ENCODE measurements around the gene MAP2K7. TPM values are rescaled to one million over a fixed set of nuclear protein-coding genes. Genes with fewer than 3 reads are reported as not detected.
"Not testable (repeated sequence)": the region's sequence is repeated elsewhere in the genome, so short reads cannot be mapped to it uniquely, and the experiment has no call there.

MAP2K7 gene
- total and polyA plus RNA-seq, 12 donors, result 13.1 to 53.8 (median 24.6) TPM

- intact Hi-C loops (cut with DNase I), result no loop called here
- Histone ChIP-seq H3K27ac (no peak overlapping the region), H3K4me3 (peak overlapping the region in 8 of 10 donors; percentile 30 to 51 (median 44)), H3K36me3 (no peaks in the 10 kb centered on the region), H3K4me1 (peaks cover 0 to 8% (median 3%) of the 10 kb centered on the region in 9 donors), H3K9me3 (no peaks in the 10 kb centered on the region), H3K27me3 (peaks cover 0 to 41% (median 34%) of the 10 kb centered on the region in 7 donors)
- no peak for DNase-seq
- 73 to 76% methylated on average over 8 of the region's 8 CpGs for WGBS, 2 donors
- TF ChIP-seq, protein P1, sequence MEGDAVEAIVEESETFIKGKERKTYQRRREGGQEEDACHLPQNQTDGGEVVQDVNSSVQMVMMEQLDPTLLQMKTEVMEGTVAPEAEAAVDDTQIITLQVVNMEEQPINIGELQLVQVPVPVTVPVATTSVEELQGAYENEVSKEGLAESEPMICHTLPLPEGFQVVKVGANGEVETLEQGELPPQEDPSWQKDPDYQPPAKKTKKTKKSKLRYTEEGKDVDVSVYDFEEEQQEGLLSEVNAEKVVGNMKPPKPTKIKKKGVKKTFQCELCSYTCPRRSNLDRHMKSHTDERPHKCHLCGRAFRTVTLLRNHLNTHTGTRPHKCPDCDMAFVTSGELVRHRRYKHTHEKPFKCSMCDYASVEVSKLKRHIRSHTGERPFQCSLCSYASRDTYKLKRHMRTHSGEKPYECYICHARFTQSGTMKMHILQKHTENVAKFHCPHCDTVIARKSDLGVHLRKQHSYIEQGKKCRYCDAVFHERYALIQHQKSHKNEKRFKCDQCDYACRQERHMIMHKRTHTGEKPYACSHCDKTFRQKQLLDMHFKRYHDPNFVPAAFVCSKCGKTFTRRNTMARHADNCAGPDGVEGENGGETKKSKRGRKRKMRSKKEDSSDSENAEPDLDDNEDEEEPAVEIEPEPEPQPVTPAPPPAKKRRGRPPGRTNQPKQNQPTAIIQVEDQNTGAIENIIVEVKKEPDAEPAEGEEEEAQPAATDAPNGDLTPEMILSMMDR (IDR thresholded peaks at IDR 0.05), result no peak
- ATAC-seq, result no peak
Measured at GRCh38 chr19:7888826-7889217, 14.9 kb upstream of the MAP2K7 start.

DNA sequence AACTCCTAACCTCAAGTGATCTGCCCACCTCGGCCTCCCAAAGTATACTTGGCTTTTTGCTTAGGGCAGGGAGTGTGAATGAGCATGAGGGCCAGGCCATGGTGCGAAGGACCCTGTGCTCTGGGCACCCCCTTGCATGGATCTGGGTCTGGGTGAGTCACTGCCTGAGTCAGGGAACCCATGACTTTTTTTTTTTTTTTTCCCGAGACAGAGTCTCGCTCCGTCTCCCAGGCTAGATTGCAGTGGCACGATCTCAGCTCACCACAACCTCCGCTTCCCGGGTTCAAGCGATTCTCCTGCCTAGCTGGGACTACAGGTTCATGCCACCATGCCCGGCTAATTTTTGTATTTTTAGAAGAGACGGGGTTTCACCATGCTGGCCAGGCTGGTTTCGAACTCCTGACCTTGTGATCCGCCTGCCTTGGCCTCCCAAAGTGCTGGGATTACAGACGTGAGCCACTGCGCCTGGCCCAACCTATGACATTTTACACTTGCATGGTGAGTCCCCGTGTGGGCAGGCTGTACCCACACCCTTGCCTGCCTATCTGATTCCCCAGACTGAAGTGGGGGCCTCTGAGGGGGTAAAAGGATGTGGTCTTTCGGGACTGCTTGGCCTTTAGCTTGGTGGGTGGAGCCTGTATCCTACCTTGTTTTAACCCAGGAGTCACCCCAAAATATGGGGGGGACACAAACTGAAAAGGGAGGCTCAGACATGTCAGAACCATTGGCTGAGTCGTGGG, 10.1 kb upstream of the MAP2K7 start:
- H3K4me3 ChIP-seq; intact Hi-C loops (cut with DNase I); H3K36me3 ChIP-seq; DNase-seq; H3K4me1 ChIP-seq; H3K27ac ChIP-seq; ATAC-seq; H3K9me3 ChIP-seq: not testable (repeated sequence)
- H3K27me3 ChIP-seq, result peaks cover 0 to 45% (median 30%) of the 10 kb centered on the region in 7 donors
- WGBS, 2 donors, result 83 to 86% methylated on average over 18 of the region's 18 CpGs

DNA sequence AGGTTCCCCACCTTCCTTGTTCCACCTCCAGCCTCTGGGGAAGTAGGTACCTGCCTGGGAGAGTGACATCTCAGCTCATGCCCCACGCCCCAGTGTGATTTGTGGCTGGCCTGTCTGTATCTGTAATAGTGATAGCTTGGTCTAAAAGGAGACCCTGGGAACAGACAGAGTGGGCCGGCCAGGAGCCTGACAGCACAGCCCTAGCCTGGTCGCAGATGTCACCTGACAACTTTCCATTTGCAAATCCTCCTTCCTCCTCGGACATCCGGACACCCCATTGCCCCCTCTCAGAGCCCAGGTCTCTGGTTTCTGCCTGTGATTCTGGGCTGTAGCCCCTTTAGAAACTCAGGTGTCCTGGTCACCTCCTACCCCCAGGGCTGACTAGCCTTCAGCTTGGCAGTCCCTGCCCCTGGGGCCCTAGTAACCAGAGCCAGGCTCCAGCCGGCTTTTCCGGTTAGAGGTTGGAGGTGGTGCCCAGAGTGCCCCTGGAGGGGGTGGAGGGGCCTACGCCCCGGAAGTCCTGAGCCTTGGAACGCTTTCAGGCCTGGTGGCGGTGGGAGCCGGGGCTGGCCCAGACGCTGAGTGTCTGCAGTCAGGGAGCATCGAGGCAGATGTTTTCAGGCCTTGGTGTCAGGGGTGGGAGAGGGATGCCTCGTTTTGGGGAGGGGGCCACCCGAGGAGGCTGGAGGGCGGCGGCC, 8.9 kb upstream of the MAP2K7 start:
- Histone ChIP-seq H3K36me3 (no peaks in the 10 kb centered on the region), H3K27ac (no peak overlapping the region), H3K4me3 (no peak overlapping the region), H3K9me3 (no peaks in the 10 kb centered on the region), H3K4me1 (no peaks in the 10 kb centered on the region), H3K27me3 (peaks cover 0 to 32% (median 21%) of the 10 kb centered on the region in 7 donors)
- ATAC-seq, result no peak
- intact Hi-C loops (cut with DNase I), result no loop called here
- TF ChIP-seq, protein P1 (IDR thresholded peaks at IDR 0.05), result no peak
- no peak for DNase-seq
- WGBS, 2 donors, result 52 to 61% methylated on average over 16 to 18 of the region's 18 CpGs

GRCh38 chr19:7895565-7895964, 8.1 kb upstream of the MAP2K7 start:
- Histone ChIP-seq H3K4me3 (no peak overlapping the region), H3K9me3 (no peaks in the 10 kb centered on the region), H3K27ac (no peak overlapping the region), H3K4me1 (no peaks in the 10 kb centered on the region), H3K36me3 (no peaks in the 10 kb centered on the region), H3K27me3 (peaks cover 0 to 30% (median 21%) of the 10 kb centered on the region in 7 donors)
- TF ChIP-seq, protein P1 (IDR thresholded peaks at IDR 0.05), result no peak
- ATAC-seq, result no peak
- intact Hi-C loops (cut with DNase I), result no loop called here
- no peak for DNase-seq
- 83 to 89% methylated on average over 13 of the region's 13 CpGs for WGBS, 2 donors
